ENCODE measurements around the gene PKDCC. TPM values are rescaled to one million over a fixed set of nuclear protein-coding genes. Genes with fewer than 3 reads are reported as not detected.

Gene PKDCC
- total RNA-seq, 1 donor from 2014 or later = 210 TPM

- no peaks in the 10 kb centered on the region for H3K9me3 ChIP-seq
- no peaks in the 10 kb centered on the region for H3K27me3 ChIP-seq
- DNase-seq (ENCODE audit: low spot score in 2 of 2) = no peak
- intact Hi-C loops (cut with DNase I) = no loop called here
- H3K4me1 ChIP-seq = peaks cover 0 to 10% of the 10 kb centered on the region in 2 donors
- no peaks in the 10 kb centered on the region for H3K36me3 ChIP-seq
- no peak for TF ChIP-seq CTCF (IDR thresholded peaks at IDR 0.05)
- H3K27ac ChIP-seq = no peak overlapping the region
- H3K4me3 ChIP-seq = no peak overlapping the region
These were observed 35.7 kb upstream of the PKDCC start for GRCh38 chr2:42012137-42012536.

- H3K9me3 ChIP-seq = no peaks in the 10 kb centered on the region
- intact Hi-C loops (cut with DNase I) = no loop called here
- no peak for TF ChIP-seq CTCF (IDR thresholded peaks at IDR 0.05)
- H3K27ac ChIP-seq = no peak overlapping the region
- H3K27me3 ChIP-seq = no peaks in the 10 kb centered on the region
- no peak overlapping the region for H3K4me3 ChIP-seq
- DNase-seq (ENCODE audit: low spot score in 2 of 2) = no peak
- no peaks in the 10 kb centered on the region for H3K36me3 ChIP-seq
- H3K4me1 ChIP-seq = peaks cover 0 to 10% of the 10 kb centered on the region in 2 donors
These were observed 35.2 kb upstream of the PKDCC start for GRCh38 chr2:42012651-42013050.

- no peak overlapping the region for H3K4me3 ChIP-seq
- intact Hi-C loops (cut with DNase I) = no loop called here
- peaks cover 0 to 10% of the 10 kb centered on the region in 2 donors for H3K4me1 ChIP-seq
- DNase-seq (ENCODE audit: low spot score in 2 of 2) = no peak
- no peaks in the 10 kb centered on the region for H3K27me3 ChIP-seq
- H3K27ac ChIP-seq = no peak overlapping the region
- TF ChIP-seq CTCF (IDR thresholded peaks at IDR 0.05) = no peak
- no peaks in the 10 kb centered on the region for H3K9me3 ChIP-seq
- H3K36me3 ChIP-seq = no peaks in the 10 kb centered on the region
These were observed 34.4 kb upstream of the PKDCC start for GRCh38 chr2:42013409-42013808.

DNA sequence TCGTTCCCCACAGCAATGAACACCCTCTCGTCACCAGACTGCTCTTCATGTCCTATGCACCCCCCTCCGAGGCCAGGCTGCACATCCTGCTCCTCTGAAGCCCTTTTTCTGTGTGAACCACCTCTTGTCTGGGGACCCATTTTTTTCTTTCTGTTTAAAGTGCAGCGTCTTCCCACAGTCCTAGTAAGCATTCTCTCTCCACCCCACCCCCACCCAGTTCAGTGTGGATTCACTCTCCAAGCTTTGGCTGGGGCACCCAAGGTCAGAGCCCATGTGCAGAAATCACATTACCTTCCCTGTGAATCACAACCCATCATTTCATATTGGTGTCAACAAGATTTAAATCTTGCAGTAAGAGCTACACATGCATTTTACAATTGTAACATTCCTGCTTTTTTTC is 26.4 kb upstream of the PKDCC start:
- no peaks in the 10 kb centered on the region for H3K9me3 ChIP-seq
- H3K27me3 ChIP-seq = no peaks in the 10 kb centered on the region
- intact Hi-C loops (cut with DNase I) = no loop called here
- H3K36me3 ChIP-seq = no peaks in the 10 kb centered on the region
- TF ChIP-seq CTCF (IDR thresholded peaks at IDR 0.05) = no peak
- no peak overlapping the region for H3K4me3 ChIP-seq
- H3K4me1 ChIP-seq = peaks cover 0 to 7% of the 10 kb centered on the region in 2 donors
- no peak overlapping the region for H3K27ac ChIP-seq
- DNase-seq (ENCODE audit: low spot score in 2 of 2) = no peak

GRCh38 chr2:42025151-42025582 is 22.7 kb upstream of the PKDCC start:
- Histone ChIP-seq H3K4me3 (no peak overlapping the region), H3K9me3 (no peaks in the 10 kb centered on the region), H3K4me1 (peaks cover 0 to 7% of the 10 kb centered on the region in 2 donors), H3K27ac (peak overlapping the region; percentile 70 to 80), H3K27me3 (no peaks in the 10 kb centered on the region), H3K36me3 (no peaks in the 10 kb centered on the region)
- intact Hi-C loops (cut with DNase I) = no loop called here
- TF ChIP-seq CTCF (IDR thresholded peaks at IDR 0.05) = no peak
- no peak for DNase-seq (ENCODE audit: low spot score in 2 of 2)

GRCh38 chr2:42026272-42026671 is 21.5 kb upstream of the PKDCC start:
- TF ChIP-seq CTCF (IDR thresholded peaks at IDR 0.05) = no peak
- Histone ChIP-seq H3K36me3 (no peaks in the 10 kb centered on the region), H3K9me3 (no peaks in the 10 kb centered on the region), H3K4me3 (no peak overlapping the region), H3K27ac (no peak overlapping the region), H3K27me3 (no peaks in the 10 kb centered on the region), H3K4me1 (peaks cover 0 to 7% of the 10 kb centered on the region in 2 donors)
- no peak for DNase-seq (ENCODE audit: low spot score in 2 of 2)
- intact Hi-C loops (cut with DNase I) = loop anchor here (2.0 kb wide), 1 partner anchor 17 kb away; no protein-coding TSS in a partner anchor

Measured in ascending aorta (tissue), 2 donors.